Adipocyte (in vitro differentiated cells): ENCODE results near the gene KATNAL2.

Experiments used
- DNase-seq: peaks from one replicate; pipeline ENCODE4 v3.0.0-alpha.2; 2015; ENCODE audit warnings: low read depth
- H3K27me3 ChIP-seq: replicated peaks from 2 replicates; pipeline ENCODE4 v1.7.0; 2013; ENCODE audit warnings: mild to moderate bottlenecking, low read length, moderate library complexity; ENCODE audit not compliant: control insufficient read depth, insufficient read depth
- H3K36me3 ChIP-seq: 2 replicates; pipeline ENCODE4 v1.7.0; 2013; ENCODE audit warnings: low read length, mild to moderate bottlenecking, moderate library complexity; ENCODE audit not compliant: control insufficient read depth, insufficient read depth, severe bottlenecking
- H3K4me1 ChIP-seq: 2 replicates; pipeline ENCODE4 v1.7.0; 2013; ENCODE audit warnings: mild to moderate bottlenecking, low read length, moderate library complexity; ENCODE audit not compliant: control insufficient read depth, insufficient read depth
- H3K4me3 ChIP-seq: 2 replicates; pipeline ENCODE4 v1.7.0; 2013; ENCODE audit warnings: mild to moderate bottlenecking, low read length, moderate library complexity
- H3K9ac ChIP-seq: 2 replicates; pipeline ENCODE4 v1.7.0; 2013; ENCODE audit warnings: mild to moderate bottlenecking, low read length, moderate library complexity
- H3K9me3 ChIP-seq: 2 replicates; pipeline ENCODE4 v1.7.0; 2013; ENCODE audit warnings: mild to moderate bottlenecking, low read length, moderate library complexity; ENCODE audit not compliant: control insufficient read depth

The KATNAL2 gene, protein sequence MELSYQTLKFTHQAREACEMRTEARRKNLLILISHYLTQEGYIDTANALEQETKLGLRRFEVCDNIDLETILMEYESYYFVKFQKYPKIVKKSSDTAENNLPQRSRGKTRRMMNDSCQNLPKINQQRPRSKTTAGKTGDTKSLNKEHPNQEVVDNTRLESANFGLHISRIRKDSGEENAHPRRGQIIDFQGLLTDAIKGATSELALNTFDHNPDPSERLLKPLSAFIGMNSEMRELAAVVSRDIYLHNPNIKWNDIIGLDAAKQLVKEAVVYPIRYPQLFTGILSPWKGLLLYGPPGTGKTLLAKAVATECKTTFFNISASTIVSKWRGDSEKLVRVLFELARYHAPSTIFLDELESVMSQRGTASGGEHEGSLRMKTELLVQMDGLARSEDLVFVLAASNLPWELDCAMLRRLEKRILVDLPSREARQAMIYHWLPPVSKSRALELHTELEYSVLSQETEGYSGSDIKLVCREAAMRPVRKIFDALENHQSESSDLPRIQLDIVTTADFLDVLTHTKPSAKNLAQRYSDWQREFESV

DNA sequence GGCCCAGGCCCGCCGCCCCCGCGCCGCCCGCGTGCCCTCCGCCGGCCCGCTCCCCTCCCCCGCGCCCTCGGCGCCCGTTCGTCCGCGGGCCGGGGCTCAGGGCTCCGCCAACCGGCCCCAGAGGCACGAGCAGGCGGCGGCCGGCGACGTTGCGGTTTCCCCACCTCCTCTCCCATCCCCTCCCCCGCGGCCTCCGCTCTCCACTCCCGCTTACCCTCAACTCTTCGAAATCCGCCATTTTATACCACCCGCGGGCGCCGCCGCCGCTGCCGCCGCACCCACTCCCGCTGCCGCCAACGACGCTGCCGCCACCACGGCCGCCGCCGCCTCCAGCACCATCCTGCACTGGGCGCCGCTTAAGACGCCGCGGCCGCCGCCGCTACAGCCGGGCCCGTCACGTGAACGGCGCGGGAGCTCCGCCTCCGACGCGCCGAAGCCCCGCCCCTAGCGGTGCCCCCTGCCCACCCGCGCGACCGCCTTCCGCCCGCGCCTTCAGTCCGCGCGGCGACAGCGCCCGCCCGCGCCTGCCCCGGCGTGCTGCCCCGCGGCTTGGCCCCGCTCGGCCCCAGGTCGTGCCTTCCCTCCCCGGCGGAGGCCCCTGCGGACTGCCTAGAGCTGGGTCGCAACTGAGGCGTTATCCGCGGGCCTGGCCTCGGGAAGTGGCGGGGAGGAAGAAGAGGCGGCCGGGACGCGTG, at the start of gene KATNAL2, which contains the start of gene PIAS2:
KATNAL2 (plus strand) TSS at position 495 of the 695 bp plus-strand sequence. CDS start 29,271 bp downstream, outside the sequence.
PIAS2 (minus strand) TSS at position 400 of the 695 bp plus-strand sequence; CDS start at position 238, 162 bp downstream.
- Histone ChIP-seq H3K4me3 (peak within 1 kb of the TSS; percentile 86), H3K9ac (peak within 1 kb of the TSS; percentile 95), H3K4me1 (peaks cover 11% of the 10 kb centered on the region), H3K36me3 (no peaks in the 10 kb centered on the region), H3K27me3 (no peaks in the 10 kb centered on the region), H3K9me3 (no peaks in the 10 kb centered on the region)
- peak; percentile 94 for DNase-seq

DNA sequence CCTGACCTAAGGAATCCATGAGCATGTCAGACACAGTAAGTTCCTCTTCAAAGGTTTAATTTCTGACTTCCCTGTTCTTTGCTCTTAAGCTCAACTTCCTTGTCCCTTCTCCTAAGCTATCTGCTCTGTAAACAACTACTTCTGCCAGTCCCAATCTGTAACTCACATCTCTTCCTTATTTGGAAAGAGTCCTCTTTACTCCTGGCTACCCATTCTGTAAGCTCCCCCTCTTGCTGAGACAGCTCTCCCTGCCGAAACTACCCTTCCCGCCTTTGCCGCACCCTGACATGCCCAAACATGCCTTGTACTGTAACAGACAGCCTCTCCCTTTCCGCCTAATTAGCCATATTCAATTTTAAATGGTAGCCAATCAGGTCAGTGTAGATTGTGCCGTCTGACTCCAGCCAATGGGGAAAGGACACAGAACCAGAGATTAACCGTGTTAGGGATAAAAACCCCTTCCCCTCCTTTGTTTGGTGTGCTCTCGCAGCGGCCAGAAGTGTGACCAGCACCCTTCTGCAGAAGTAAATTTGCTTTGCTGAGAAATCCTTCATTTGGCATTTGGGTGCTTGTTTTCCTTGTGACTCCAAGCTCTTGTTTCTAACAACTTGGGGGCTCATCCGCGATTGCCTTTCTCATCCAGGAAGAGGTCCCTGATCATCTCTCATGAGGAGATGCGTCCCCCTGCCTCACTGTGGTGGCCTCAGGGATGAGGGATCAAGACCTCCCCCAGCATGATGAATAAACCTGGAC, 49.1 kb upstream of the KATNAL2 start:
- no peak for DNase-seq
- H3K9me3 ChIP-seq = peaks cover 15% of the 10 kb centered on the region
- no peak overlapping the region for H3K4me3 ChIP-seq
- H3K36me3 ChIP-seq = peaks cover 11% of the 10 kb centered on the region
- H3K4me1 ChIP-seq = no peaks in the 10 kb centered on the region
- no peak overlapping the region for H3K9ac ChIP-seq
- H3K27me3 ChIP-seq = no peaks in the 10 kb centered on the region

DNA sequence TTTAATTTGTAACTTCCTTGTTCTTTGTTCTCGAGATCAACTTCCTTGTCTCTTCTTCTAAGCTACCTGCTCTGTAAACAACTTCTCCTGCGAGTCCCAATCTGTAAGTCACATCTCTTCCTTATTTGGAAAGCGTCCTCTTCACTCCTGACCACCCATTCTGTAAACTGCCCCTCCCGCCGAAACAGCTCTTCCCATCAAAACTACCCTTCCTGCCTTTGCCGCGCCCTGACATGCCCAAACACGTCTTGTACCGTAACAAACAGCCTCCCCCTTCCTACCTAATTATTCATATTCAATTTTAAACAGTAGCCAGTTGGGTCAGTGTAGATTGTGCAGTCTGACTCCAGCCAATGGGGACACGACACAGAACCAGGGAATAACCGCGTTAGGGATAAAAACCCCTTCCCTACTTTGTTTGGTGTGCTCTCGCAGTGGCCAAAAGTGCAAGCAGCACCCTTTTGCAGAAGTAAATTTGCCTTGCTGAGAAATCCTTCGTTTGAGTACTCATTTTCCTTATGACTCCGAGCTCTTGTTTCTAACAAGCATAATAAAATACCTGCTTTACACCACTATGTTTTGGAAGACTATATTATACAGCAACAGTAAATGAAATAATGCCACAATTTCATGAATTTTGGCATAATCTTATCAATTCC, 39.9 kb upstream of the KATNAL2 start:
- H3K36me3 ChIP-seq = peaks cover 5% of the 10 kb centered on the region
- no peaks in the 10 kb centered on the region for H3K4me1 ChIP-seq
- no peak overlapping the region for H3K4me3 ChIP-seq
- H3K9ac ChIP-seq = no peak overlapping the region
- DNase-seq = no peak
- no peaks in the 10 kb centered on the region for H3K27me3 ChIP-seq
- H3K9me3 ChIP-seq = peaks cover 15% of the 10 kb centered on the region

DNA sequence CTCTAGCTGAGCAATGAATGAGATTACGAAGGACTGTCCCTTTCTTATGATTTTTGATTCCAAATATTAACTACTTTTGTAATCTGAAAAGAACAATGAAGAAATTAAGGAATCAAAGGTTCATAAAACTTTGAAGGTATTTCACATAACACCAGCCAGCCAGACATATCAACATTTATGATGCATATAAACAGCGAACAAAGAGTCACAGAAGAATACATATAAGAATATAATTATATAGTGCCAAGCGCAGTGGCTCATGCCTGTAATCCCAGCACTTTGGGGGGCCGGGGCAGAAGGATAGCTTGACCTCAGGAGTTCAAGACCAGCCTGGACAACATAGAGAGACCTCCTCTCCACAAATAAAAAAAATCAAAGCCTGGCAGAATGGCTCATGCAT, 34.2 kb upstream of the KATNAL2 start:
- no peak overlapping the region for H3K4me3 ChIP-seq
- H3K27me3 ChIP-seq = no peaks in the 10 kb centered on the region
- DNase-seq = no peak
- H3K4me1 ChIP-seq = no peaks in the 10 kb centered on the region
- H3K36me3 ChIP-seq = peaks cover 5% of the 10 kb centered on the region
- peaks cover 4% of the 10 kb centered on the region for H3K9me3 ChIP-seq
- H3K9ac ChIP-seq = no peak overlapping the region

DNA sequence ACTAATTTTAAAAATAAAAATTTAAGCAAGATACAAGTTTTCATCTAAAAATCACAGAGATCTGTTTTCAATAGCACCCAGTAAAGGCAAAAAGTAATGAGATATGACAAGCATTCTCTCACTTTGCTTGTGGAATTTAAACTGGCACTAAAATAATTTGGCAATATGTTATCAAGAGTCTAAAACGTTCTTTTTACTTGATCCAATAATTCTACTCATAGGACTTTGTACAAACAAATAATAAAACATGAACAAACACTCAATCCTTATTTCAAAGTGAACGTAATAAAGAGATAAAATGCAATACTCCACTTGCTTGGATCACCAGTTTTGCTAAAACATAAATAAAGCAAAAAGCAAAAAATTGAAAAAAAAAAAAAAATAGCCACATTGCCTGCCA, 30.5 kb upstream of the KATNAL2 start:
- peaks cover 19% of the 10 kb centered on the region for H3K9me3 ChIP-seq
- H3K4me1 ChIP-seq = no peaks in the 10 kb centered on the region
- H3K36me3 ChIP-seq = peaks cover 25% of the 10 kb centered on the region

DNA sequence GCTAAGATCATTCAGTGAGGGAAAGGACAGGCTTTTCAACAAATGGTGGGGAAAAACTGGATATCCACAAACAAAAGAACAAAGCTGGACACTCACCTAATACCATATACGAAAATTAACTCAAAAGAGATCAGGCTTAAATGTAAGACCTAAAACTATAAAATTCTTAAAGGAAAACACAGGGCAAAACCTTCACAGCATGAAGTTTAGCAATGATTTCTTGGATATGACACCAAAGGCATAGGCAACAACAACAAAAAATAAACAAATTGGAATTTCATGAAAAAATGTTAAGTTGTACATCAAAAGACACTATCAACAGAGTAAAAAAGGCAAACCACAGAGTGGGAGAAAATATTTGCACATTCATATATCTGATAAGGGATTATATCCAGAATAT, 28.4 kb upstream of the KATNAL2 start:
- H3K4me3 ChIP-seq = no peak overlapping the region
- peaks cover 19% of the 10 kb centered on the region for H3K9me3 ChIP-seq

More for the DNA sequence above, 30.5 kb upstream of the KATNAL2 start:
- DNase-seq = no peak
- H3K4me3 ChIP-seq = no peak overlapping the region
- H3K9ac ChIP-seq = no peak overlapping the region
- no peaks in the 10 kb centered on the region for H3K27me3 ChIP-seq

DNA sequence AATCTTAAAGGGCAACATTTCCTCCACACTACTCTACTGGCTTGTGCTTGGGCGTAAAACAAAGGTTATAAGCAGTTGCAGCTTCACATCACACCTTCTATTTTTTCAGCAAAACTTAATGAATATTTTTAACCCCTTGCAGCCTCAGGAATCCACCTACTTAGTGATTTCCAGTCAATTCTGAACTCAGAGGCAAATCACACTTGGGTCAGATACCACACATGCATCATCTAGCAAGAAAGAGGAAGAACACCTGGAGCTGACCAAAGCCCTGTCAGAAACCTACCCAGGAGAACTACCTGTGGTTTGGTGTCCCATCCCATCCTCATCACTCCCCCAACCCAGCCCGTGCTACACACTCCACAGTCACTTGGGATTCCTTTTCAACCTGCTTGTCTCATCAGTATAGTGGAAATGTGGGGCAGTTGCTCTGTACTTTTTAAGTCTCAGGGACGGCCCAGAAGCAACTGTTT, 25.6 kb upstream of the KATNAL2 start:
- no peak overlapping the region for H3K4me3 ChIP-seq
- H3K4me1 ChIP-seq = peaks cover 7% of the 10 kb centered on the region
- H3K36me3 ChIP-seq = peaks cover 25% of the 10 kb centered on the region
- DNase-seq = no peak
- H3K27me3 ChIP-seq = no peaks in the 10 kb centered on the region
- no peak overlapping the region for H3K9ac ChIP-seq
- H3K9me3 ChIP-seq = peaks cover 19% of the 10 kb centered on the region

More for the DNA sequence above, 28.4 kb upstream of the KATNAL2 start:
- no peaks in the 10 kb centered on the region for H3K27me3 ChIP-seq
- H3K9ac ChIP-seq = no peak overlapping the region
- H3K36me3 ChIP-seq = peaks cover 25% of the 10 kb centered on the region
- no peak for DNase-seq
- no peaks in the 10 kb centered on the region for H3K4me1 ChIP-seq

DNA sequence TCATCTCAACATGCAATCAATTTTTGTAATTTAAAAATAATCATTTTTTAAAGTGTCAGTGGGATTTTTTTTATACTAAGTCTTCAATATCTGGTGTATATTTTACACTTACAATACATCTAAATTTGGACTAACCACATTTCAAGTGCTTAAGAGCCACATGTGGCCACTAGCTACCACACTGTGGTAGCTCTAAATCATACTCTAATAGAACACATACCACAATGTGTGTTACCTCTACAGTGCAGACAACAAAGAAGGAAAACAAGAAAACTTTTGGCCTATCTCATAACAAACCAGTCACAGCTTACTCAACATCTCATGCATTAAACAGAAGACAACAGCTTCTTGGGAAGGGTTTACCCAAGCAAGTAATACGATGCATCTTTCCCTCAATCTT, 24.6 kb upstream of the KATNAL2 start:
- no peak overlapping the region for H3K9ac ChIP-seq
- peaks cover 7% of the 10 kb centered on the region for H3K4me1 ChIP-seq
- H3K9me3 ChIP-seq = peaks cover 15% of the 10 kb centered on the region
- H3K27me3 ChIP-seq = no peaks in the 10 kb centered on the region
- peaks cover 25% of the 10 kb centered on the region for H3K36me3 ChIP-seq
- no peak for DNase-seq
- H3K4me3 ChIP-seq = no peak overlapping the region

DNA sequence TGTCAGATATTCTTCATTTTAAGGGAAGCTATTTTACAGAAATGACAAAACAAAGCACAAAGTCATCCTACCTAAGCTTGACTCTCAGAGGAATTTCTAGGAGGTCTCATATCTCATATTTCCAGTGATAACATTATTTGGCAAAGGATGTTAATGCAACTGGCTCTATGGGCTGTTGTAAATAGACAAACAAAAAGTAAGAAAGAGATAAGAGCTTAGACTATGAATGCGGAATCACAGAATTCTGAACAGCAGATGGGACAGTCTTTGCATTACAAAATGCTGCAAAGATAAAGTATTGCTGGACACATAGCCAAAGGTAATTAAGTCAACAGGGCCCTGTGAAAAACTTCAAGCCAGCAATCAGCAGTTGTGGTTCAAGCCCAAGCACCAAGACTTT, 24.0 kb upstream of the KATNAL2 start:
- no peaks in the 10 kb centered on the region for H3K27me3 ChIP-seq
- no peak overlapping the region for H3K9ac ChIP-seq
- H3K4me1 ChIP-seq = peaks cover 7% of the 10 kb centered on the region
- no peak for DNase-seq
- no peak overlapping the region for H3K4me3 ChIP-seq
- H3K9me3 ChIP-seq = peaks cover 14% of the 10 kb centered on the region
- peaks cover 23% of the 10 kb centered on the region for H3K36me3 ChIP-seq

DNA sequence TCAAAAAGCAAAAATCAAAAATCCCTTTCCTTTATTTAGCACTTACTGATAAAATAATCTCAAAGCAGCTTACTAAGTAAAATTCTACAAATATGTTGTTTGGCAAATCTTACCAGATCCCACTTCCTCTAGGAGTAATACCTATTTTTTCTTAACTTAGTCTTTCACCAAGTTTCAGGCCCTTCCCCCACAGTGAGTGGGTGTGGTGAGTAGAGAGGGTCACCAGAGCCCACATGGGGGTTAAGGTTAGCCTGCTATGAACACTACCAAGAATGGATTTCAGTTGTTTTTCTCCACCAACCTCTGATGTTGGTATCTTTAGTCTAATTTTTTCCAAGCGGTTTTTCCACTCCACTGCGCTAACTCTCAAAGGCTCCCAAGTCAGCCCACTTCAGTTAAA, 23.3 kb upstream of the KATNAL2 start:
- Histone ChIP-seq H3K36me3 (peaks cover 16% of the 10 kb centered on the region), H3K27me3 (no peaks in the 10 kb centered on the region), H3K4me1 (peaks cover 7% of the 10 kb centered on the region), H3K9me3 (peaks cover 6% of the 10 kb centered on the region), H3K4me3 (no peak overlapping the region), H3K9ac (no peak overlapping the region)
- no peak for DNase-seq
